Neural crest cell (in vitro differentiated cells): ENCODE data around the gene TRIM67. TPM values are rescaled to one million over a fixed set of nuclear protein-coding genes. Genes with fewer than 3 reads are reported as not detected.

Experiments used
- DNase-seq: peaks from one replicate; pipeline ENCODE4 v3.0.0; 2021; ENCODE audit warnings: low read depth, mixed read lengths, low spot score
- H3K27ac Mint-ChIP-seq: one replicate; pipeline ENCODE4 v1.8.0; 2021; ENCODE audit warnings: mild to moderate bottlenecking, mixed read lengths; ENCODE audit not compliant: unreplicated experiment
- H3K27me3 Mint-ChIP-seq: 2 replicates; pipeline ENCODE4 v1.8.0; 2021; ENCODE audit warnings: low read depth, mild to moderate bottlenecking, mixed read lengths
- H3K36me3 Mint-ChIP-seq: 2 replicates; pipeline ENCODE4 v1.8.0; 2021; ENCODE audit warnings: low read depth, mild to moderate bottlenecking, mixed read lengths
- H3K4me1 Mint-ChIP-seq: 2 replicates; pipeline ENCODE4 v1.8.0; 2021; ENCODE audit warnings: mixed read lengths
- H3K4me3 Mint-ChIP-seq: one replicate; pipeline ENCODE4 v1.8.0; 2021; ENCODE audit warnings: mild to moderate bottlenecking, mixed read lengths
- H3K9me3 Mint-ChIP-seq: 2 replicates; pipeline ENCODE4 v1.8.0; 2021; ENCODE audit warnings: mixed read lengths
- total RNA-seq: library from RNA; stranded (reverse); gene quantifications from 2 replicates; pipeline ENCODE4 v1.2.1, GENCODE V29; 2021
- TF ChIP-seq, protein P1 (sequence below): fragments of 200-600 bp; sonication (generic); conservative IDR thresholded peaks from 2 replicates; pipeline ENCODE4 v1.5.0; 2021; ENCODE audit warnings: antibody characterized with exemption, mild to moderate bottlenecking

TRIM67 gene
- total RNA-seq, 1 donor from 2014 or later, result 1.9 TPM

DNA sequence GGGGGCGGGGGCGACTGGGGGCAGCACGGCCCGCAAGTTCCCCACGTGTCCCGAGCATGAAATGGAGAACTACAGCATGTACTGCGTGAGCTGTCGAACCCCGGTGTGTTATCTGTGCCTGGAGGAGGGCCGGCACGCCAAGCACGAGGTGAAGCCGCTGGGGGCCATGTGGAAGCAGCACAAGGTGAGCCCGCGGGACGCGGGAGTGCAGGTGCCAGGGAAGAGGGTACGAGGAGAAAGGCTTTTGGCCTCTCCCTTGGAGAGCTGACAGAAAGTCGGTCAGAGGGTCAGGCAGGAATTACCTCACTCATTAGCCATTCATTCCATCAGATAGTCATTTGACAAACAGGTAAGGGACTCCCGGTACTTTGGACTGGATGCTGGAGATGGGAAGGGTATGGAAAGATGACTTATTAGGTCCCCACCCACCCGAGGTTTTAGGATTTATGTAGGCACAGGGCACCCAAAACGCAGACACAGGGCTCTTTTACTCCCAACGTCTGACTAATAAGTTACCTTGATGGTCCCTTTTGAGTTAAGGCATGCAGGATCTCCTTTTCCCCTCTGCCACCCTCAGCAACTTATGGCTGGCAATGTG lies 2.1 kb downstream of the TRIM67 start:
- Mint-ChIP-seq H3K27ac (no peak overlapping the region), H3K27me3 (peaks cover 80% of the 10 kb centered on the region)

DNA sequence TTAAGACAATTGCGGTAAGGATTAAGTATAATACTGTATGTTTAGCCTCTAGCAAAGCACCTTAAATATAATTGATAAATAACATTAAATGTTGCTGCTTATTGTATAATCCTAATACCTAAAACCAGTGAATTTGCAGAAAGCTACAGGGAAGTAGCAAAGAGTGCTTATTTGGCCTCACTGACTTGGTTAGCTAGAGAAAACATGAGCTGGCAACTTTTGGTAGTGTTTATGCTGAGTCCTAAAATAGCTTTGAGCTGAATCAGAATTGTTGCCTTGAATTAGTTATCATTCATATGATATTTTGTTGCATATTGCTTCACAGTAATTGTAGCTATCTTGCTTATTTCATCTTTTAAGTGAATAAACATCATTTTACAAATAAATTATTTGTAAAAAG lies 3.5 kb downstream of the TRIM67 start:
- Mint-ChIP-seq H3K4me3 (peak overlapping the region; percentile 61), H3K27me3 (peaks cover 66% of the 10 kb centered on the region), H3K9me3 (no peaks in the 10 kb centered on the region), H3K27ac (no peak overlapping the region), H3K4me1 (peaks cover 5% of the 10 kb centered on the region), H3K36me3 (no peaks in the 10 kb centered on the region)
- TF ChIP-seq, protein P1, sequence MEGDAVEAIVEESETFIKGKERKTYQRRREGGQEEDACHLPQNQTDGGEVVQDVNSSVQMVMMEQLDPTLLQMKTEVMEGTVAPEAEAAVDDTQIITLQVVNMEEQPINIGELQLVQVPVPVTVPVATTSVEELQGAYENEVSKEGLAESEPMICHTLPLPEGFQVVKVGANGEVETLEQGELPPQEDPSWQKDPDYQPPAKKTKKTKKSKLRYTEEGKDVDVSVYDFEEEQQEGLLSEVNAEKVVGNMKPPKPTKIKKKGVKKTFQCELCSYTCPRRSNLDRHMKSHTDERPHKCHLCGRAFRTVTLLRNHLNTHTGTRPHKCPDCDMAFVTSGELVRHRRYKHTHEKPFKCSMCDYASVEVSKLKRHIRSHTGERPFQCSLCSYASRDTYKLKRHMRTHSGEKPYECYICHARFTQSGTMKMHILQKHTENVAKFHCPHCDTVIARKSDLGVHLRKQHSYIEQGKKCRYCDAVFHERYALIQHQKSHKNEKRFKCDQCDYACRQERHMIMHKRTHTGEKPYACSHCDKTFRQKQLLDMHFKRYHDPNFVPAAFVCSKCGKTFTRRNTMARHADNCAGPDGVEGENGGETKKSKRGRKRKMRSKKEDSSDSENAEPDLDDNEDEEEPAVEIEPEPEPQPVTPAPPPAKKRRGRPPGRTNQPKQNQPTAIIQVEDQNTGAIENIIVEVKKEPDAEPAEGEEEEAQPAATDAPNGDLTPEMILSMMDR, result no peak
- no peak for DNase-seq

More for the DNA sequence above, 2.1 kb downstream of the TRIM67 start:
- peak overlapping the region; percentile 50 for H3K4me3 Mint-ChIP-seq
- no peak for DNase-seq
- TF ChIP-seq, protein P1, result no peak
- no peaks in the 10 kb centered on the region for H3K36me3 Mint-ChIP-seq
- H3K9me3 Mint-ChIP-seq, result no peaks in the 10 kb centered on the region
- peaks cover 5% of the 10 kb centered on the region for H3K4me1 Mint-ChIP-seq

DNA sequence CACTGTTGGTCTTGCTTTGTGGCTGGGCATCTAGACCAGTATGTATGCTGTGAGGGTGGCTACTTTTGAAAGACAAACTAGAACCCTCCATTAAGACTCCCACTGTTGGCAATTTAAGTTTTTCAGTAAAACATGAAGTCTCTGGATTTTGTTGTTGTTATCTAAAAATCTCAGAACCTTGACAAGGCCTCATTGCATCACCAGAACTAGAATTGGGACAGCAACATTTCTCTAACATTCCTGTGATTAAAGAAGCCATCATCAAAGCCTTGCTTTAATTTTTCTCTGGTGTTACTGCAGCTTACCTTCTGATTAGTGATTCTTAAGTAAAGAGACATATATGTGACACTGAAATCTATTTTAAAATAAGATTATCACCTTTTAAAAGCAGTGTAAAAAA lies 4.5 kb downstream of the TRIM67 start:
- Mint-ChIP-seq H3K9me3 (no peaks in the 10 kb centered on the region), H3K36me3 (no peaks in the 10 kb centered on the region), H3K27ac (no peak overlapping the region), H3K4me1 (peaks cover 5% of the 10 kb centered on the region), H3K27me3 (peaks cover 56% of the 10 kb centered on the region), H3K4me3 (no peak overlapping the region)
- no peak for DNase-seq
- TF ChIP-seq, protein P1, result no peak

DNA sequence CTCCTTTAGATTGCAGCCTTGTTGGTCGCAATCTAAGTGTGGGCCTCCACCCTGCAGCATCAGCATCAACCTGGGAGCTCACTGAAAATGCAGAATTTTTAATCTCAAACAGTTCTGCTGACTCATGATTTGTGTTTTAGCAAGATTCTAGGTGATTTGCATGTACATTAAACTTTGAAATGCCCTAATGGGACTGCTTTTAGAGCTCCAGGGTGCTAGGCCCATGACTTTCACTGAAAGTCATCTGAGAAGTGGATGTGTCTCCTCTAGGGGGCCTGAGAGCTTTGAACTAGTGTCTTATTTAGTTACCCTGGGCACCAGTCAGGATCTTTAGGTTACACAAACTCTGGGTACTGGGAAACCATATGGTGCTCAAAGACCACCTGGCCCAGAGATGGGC lies 9.0 kb downstream of the TRIM67 start:
- no peaks in the 10 kb centered on the region for H3K36me3 Mint-ChIP-seq
- H3K27ac Mint-ChIP-seq, result no peak overlapping the region
- H3K4me3 Mint-ChIP-seq, result no peak overlapping the region
- peaks cover 56% of the 10 kb centered on the region for H3K27me3 Mint-ChIP-seq
- no peaks in the 10 kb centered on the region for H3K9me3 Mint-ChIP-seq
- DNase-seq, result no peak
- no peaks in the 10 kb centered on the region for H3K4me1 Mint-ChIP-seq
- TF ChIP-seq, protein P1, result peak; percentile 34

DNA sequence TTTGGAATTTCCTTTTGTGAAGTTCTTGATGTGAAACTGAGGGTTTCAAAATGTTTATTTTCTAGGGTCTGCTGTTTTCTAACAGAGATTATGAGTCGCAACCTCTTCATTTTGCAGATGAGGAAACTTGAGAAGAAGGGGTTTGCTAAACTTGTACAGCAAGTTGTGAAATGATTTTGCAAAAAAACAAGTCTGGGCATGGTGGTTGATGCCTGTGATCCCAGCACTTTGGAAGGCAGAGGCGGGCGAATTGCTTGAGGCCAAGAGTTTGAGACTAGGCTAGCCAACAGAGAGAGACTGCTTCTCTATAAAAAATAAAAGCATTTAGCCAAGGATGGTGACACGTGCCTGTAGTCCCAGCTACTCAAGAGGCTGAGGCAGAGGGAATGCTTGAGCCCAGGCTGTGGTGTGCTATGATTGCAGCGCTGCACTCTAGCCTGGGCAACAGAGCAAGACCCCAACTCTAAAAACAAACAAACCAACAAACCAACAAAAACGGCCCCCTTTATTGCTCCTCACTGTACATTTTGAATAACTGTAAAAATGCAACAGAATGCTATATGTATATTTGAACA lies 9.9 kb downstream of the TRIM67 start:
- H3K4me1 Mint-ChIP-seq, result no peaks in the 10 kb centered on the region
- TF ChIP-seq, protein P1, result no peak
- H3K27ac Mint-ChIP-seq, result no peak overlapping the region
- DNase-seq, result no peak
- H3K4me3 Mint-ChIP-seq, result no peak overlapping the region
- H3K36me3 Mint-ChIP-seq, result no peaks in the 10 kb centered on the region
- peaks cover 56% of the 10 kb centered on the region for H3K27me3 Mint-ChIP-seq
- no peaks in the 10 kb centered on the region for H3K9me3 Mint-ChIP-seq
